Lower leg skin (tissue), 4 donors: ENCODE data around the gene GPR21. TPM values are rescaled to one million over a fixed set of nuclear protein-coding genes. Genes with fewer than 3 reads are reported as not detected.

Experiments
- DNase-seq, 2 donors: peaks; one replicate each; pipeline ENCODE4 v3.0.0-alpha.2; 2019; ENCODE audit warnings: low spot score in 2 of 2
- H3K4me3 ChIP-seq: fragments of 200-600 bp; sonication (generic); 2 replicates; pipeline ENCODE4 v1.5.1; 2017; ENCODE audit warnings: mild to moderate bottlenecking, low read depth; ENCODE audit not compliant: poor library complexity, severe bottlenecking
- POLR2A ChIP-seq, 2 donors: fragments of 450-650 bp; IDR thresholded peaks; one replicate each; pipeline ENCODE4 v1.6.1; 2016 to 2017; ENCODE audit warnings: antibody characterized with exemption in 2 of 2, mild to moderate bottlenecking in 1 of 2, moderate library complexity in 1 of 2
- WGBS, 2 donors: methylation state at CpG; one replicate each; pipeline ENCODE4 v1.1.5; 2018; 5-methylcytosine and 5-hydroxymethylcytosine counted together
- intact Hi-C: fragments of 100-400 bp; cut with DNase I; formaldehyde crosslinking; loops from one replicate; pipeline ENCODE4 v1.15.0; 2023; ENCODE audit warnings: low total_unique reads
- total RNA-seq, 4 donors: library from RNA; depleted of rRNA; stranded (reverse); fragments of >200 nt; gene quantifications; one replicate each; pipeline ENCODE4 v1.1.0, GENCODE V29; 2016
- TF ChIP-seq, protein P1 (sequence below), 3 donors: fragments of 450-650 bp; IDR thresholded peaks; one replicate each; pipeline ENCODE4 v1.5.1; 2016; ENCODE audit warnings: antibody characterized with exemption in 3 of 3, mild to moderate bottlenecking in 3 of 3, moderate library complexity in 2 of 3

GPR21 gene
- total RNA-seq, 4 donors from 2014 or later: 1.3 to 2.7 TPM; not detected in 2

DNA sequence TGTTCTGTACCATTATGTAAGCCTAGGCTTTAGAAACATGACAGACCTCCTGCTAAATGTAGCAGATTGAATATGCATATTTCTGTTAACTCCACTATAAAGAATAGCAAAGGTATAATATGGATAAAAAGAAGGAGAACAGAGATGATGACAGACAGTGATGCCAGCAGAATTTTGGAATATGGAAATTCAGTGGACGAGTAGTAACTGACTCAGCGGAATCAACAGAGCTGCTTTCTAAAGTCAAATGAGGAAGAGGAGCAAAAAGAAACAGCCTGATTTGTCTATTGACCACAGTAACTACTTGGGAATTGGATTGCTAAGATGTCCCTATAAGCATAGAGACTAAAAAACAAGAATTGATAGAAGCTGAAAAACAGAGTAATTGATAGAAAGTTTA lies 8.0 kb downstream of the GPR21 start:
- 84 to 87% methylated on average over 2 of the region's 2 CpGs for WGBS, 2 donors
- no peak overlapping the region for H3K4me3 ChIP-seq
- TF ChIP-seq, protein P1, sequence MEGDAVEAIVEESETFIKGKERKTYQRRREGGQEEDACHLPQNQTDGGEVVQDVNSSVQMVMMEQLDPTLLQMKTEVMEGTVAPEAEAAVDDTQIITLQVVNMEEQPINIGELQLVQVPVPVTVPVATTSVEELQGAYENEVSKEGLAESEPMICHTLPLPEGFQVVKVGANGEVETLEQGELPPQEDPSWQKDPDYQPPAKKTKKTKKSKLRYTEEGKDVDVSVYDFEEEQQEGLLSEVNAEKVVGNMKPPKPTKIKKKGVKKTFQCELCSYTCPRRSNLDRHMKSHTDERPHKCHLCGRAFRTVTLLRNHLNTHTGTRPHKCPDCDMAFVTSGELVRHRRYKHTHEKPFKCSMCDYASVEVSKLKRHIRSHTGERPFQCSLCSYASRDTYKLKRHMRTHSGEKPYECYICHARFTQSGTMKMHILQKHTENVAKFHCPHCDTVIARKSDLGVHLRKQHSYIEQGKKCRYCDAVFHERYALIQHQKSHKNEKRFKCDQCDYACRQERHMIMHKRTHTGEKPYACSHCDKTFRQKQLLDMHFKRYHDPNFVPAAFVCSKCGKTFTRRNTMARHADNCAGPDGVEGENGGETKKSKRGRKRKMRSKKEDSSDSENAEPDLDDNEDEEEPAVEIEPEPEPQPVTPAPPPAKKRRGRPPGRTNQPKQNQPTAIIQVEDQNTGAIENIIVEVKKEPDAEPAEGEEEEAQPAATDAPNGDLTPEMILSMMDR (IDR thresholded peaks at IDR 0.05): no peak
- TF ChIP-seq POLR2A (IDR thresholded peaks at IDR 0.05): no peak
- no peak for DNase-seq
- intact Hi-C loops: no loop called here

DNA sequence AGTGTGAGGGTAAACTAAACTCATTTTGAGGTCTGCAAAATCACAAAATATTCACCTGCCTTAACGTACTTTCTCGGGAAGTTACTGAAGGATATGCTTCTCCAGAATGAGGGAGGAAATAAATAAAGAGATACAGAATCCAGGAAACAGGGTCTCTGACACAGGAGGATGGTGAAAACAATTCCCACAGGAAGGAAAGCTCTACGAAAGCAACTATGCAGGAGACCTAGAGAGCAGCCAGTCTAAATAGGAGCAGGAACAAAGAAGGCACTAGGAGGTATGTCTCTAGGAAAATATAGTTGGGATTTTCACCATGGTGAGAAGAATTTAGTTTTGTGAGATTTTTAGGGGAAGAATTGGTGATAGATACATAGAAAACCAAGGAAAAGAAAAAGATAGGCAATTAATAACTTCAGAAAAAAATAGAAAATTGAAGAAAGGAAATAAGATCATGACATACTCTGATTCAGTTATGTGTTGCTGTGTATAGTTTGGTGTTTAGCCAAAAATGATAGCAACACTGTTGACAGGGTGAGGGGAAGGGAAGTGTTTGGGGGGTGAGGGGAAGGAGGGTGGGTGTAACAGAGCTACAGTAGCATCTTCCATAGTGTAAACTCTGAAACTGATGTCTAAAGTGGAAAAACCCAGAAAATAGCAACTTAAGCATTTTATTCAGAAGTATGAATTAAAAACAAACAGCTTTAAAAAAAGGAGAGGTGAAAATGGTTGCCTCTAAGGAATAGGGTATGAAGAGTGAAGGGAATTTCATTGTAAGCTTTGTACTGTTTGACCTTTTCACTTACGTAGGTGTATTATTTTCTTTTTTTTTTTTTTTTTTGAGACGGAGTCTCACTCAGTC lies 9.8 kb downstream of the GPR21 start:
- DNase-seq: no peak
- no peak overlapping the region for H3K4me3 ChIP-seq
- intact Hi-C loops: no loop called here
- 88 to 95% methylated on average over 5 of the region's 5 CpGs for WGBS, 2 donors
- no peak for TF ChIP-seq POLR2A (IDR thresholded peaks at IDR 0.05)
- TF ChIP-seq, protein P1 (IDR thresholded peaks at IDR 0.05): no peak

DNA sequence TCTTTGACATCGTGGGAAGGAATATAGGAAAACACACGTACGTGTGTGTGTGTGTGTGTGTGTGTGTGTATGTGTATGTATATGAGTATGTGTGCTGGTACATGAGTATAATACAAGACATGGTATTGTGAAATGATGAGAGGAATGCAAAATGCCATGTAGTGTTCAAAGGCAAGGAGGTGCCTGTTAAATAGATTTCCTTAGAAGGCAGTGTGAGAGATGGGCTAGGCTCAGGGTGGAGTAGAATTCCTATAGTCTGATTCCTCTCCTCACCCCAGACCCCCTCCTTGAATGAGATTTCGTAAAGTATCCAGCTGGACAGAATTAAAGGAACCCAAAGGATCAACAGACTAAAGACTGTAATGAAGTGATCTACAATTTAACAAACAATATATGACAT lies 11.1 kb downstream of the GPR21 start:
- WGBS, 2 donors: 81 to 83% methylated on average over 4 of the region's 4 CpGs
- no peak overlapping the region for H3K4me3 ChIP-seq
- TF ChIP-seq, protein P1 (IDR thresholded peaks at IDR 0.05): no peak
- TF ChIP-seq POLR2A (IDR thresholded peaks at IDR 0.05): no peak
- no peak for DNase-seq
- intact Hi-C loops: no loop called here

DNA sequence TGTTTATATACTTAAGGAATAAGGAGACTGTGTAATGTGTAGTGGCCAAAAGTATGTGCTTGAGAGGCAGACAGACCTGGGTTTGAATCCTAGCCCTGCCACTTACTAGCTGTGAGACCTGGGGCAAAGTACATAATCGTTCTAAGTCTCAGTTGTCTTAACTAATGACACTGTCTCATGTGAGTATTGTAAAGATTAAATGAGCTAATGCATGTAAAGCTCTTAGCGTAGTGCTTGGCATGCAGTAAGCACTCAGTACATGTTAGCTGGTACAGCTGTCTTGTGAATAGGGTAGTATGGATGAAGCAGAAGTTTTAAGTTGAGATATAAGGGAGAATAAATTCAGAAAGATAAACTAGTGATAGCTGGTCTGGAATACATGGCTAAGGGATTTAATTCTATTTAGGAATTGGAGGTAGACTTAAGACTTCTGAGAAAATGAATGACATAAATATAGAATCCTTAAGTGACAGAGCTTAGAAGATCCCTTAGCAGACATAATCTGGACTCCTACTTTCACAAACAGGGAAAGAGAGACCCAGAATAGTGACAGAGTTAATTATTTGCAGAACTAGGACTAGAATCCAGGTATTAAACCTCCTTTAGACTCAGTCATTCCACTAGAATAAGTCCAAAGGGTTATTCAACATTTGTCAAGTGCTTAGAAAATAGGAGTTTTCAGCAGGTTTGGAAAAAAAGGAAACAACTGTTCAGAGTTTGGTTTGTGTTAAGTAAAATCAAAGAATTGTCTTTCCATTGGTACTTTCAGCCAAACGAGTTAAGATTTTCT lies 13.1 kb downstream of the GPR21 start:
- no peak for DNase-seq
- TF ChIP-seq, protein P1 (IDR thresholded peaks at IDR 0.05): no peak
- no peak for TF ChIP-seq POLR2A (IDR thresholded peaks at IDR 0.05)
- intact Hi-C loops: no loop called here

DNA sequence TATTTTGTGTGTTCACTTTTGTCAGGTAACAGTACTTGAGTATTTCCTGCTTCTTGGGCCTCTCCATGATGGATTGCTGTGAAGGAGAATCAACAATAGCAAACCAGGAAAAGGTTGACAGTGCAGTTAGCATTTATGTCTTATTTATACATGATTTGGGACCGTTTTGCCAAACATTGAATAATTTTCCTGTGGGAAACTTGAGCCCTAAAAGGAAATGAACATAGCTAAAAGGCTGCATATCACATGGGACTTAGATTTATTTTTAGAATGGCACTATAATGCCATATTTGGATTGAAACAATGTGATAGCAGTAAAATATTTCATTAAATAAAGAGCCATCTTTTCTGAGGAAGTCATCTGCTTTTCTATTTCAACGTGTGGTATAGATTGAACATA lies 15.3 kb downstream of the GPR21 start:
- DNase-seq: no peak
- 21 to 22% methylated on average over 2 of the region's 2 CpGs for WGBS, 2 donors
- TF ChIP-seq, protein P1 (IDR thresholded peaks at IDR 0.05): no peak
- TF ChIP-seq POLR2A (IDR thresholded peaks at IDR 0.05): no peak
- no peak overlapping the region for H3K4me3 ChIP-seq
- intact Hi-C loops: no loop called here

More for the DNA sequence above, 13.1 kb downstream of the GPR21 start:
- no peak overlapping the region for H3K4me3 ChIP-seq
- WGBS, 2 donors: 83 to 84% methylated on average over 3 of the region's 3 CpGs
